GM23248 (cell line): Measurements from ENCODE around the gene CTSV.
"Not testable (repeated sequence)": the region's sequence is repeated elsewhere in the genome, so short reads cannot be mapped to it uniquely, and the experiment has no call there.

Experiments used
- EZH2 ChIP-seq: fragments of 200-600 bp; sonication (generic); IDR thresholded peaks from 2 replicates; pipeline ENCODE4 v1.6.1; 2018; ENCODE audit warnings: antibody characterized with exemption, mild to moderate bottlenecking; ENCODE audit not compliant: insufficient read depth, poor library complexity, severe bottlenecking
- EZH2phosphoT487 ChIP-seq: fragments of 200-600 bp; sonication (generic); IDR thresholded peaks from 2 replicates; pipeline ENCODE4 v1.6.1; 2018; ENCODE audit warnings: antibody characterized with exemption, moderate library complexity, mild to moderate bottlenecking, low read depth; ENCODE audit not compliant: insufficient read depth

DNA sequence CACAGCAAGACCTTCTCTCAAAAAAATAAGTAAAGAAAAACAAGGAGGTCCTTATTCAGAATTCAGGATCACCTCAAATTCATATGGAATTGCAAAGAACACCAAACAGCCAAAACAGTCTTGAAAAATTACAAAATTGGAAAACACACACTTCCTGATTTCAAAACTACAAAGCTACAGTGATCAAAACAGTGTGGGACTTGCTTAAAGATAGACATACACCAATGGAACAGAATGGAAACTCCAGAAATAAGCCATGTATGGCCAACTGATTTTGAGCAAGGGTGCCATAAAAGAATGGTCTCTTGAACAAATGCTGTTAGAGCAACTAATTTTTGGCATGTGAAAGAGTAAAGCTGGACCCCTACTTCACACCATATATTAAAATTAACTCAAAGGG lies 36.7 kb downstream of the CTSV start:
- not testable (repeated sequence) for TF ChIP-seq EZH2phosphoT487, EZH2
